Measurements from ENCODE around the gene SLC6A4.

GRCh38 chr17:30256756-30257506 is 21.4 kb upstream of the SLC6A4 start:
- TF ChIP-seq, protein P1, sequence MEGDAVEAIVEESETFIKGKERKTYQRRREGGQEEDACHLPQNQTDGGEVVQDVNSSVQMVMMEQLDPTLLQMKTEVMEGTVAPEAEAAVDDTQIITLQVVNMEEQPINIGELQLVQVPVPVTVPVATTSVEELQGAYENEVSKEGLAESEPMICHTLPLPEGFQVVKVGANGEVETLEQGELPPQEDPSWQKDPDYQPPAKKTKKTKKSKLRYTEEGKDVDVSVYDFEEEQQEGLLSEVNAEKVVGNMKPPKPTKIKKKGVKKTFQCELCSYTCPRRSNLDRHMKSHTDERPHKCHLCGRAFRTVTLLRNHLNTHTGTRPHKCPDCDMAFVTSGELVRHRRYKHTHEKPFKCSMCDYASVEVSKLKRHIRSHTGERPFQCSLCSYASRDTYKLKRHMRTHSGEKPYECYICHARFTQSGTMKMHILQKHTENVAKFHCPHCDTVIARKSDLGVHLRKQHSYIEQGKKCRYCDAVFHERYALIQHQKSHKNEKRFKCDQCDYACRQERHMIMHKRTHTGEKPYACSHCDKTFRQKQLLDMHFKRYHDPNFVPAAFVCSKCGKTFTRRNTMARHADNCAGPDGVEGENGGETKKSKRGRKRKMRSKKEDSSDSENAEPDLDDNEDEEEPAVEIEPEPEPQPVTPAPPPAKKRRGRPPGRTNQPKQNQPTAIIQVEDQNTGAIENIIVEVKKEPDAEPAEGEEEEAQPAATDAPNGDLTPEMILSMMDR (conservative IDR thresholded peaks at IDR 0.05; ENCODE audit: low read length) = no peak
- no peak for TF ChIP-seq EZH2phosphoT487 (IDR thresholded peaks at IDR 0.05; ENCODE audit: borderline replicate concordance)
